ENCODE measurements around the gene TMTC4. TPM values are rescaled to one million over a fixed set of nuclear protein-coding genes. Genes with fewer than 3 reads are reported as not detected.
"Not testable (repeated sequence)": the region's sequence is repeated elsewhere in the genome, so short reads cannot be mapped to it uniquely, and the experiment has no call there.

Gene TMTC4
- polyA plus RNA-seq, 3 donors, result 2.1 to 11.5 (median 3.9) TPM

DNA sequence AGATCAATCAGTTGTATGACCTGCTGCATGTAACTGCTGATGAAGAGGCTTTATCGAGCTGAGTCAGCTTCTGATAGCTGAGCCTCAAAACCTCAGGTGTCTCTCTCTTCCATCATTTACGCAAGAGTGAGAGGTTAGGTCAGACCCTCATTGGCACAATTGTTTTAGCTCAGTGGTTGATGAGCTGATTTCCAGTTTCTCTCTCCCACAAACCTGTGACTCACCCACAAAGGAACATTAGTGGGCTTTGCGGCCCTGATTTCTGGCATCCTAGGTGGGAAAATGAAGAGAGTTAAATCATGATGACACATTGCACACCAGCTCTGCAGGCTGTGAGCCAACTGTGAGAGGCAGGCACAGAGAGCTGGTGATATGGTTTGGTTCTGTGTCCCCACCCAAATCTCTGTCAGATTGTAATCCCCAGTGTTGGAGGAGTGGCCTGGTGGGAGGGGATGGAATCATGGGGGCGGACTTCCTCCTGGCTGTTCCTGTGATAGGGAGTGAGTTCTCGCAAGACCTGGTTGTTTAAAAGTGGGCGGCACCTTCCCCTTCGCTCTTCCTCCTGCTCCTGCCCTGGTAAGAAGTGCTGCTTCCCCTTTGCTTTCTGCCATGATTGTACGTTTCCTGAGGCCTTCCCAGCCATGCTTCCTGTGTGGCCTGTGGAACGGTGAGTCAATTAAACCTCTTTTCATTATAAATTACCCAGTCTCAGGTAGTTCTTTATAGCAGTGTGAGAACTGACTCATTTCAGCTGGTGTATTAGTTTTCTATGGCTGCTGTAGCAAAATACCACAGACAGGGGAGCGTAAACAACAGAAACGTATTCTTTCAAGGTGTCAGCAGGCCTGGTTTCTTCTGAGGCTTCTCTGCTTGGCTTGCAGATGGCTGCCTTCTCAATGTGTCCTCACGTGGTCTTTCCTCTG is 33.5 kb upstream of the TMTC4 start:
- H3K9ac ChIP-seq (ENCODE audit: insufficient read depth, low read length, poor library complexity, severe bottlenecking), result no peak overlapping the region
- no peaks in the 10 kb centered on the region for H4K20me1 ChIP-seq (ENCODE audit: insufficient read depth, low read length)
- H3K79me2 ChIP-seq (ENCODE audit: insufficient read depth, low read length), result no peaks in the 10 kb centered on the region
- Mint-ChIP-seq H3K27me3 (ENCODE audit: low read depth in 3 of 3) (no peaks in the 10 kb centered on the region), H3K4me1 (no peaks in the 10 kb centered on the region), H3K9me3 (peaks cover 0 to 14% (median 2%) of the 10 kb centered on the region in 7 donors), H3K27ac (no peak overlapping the region), H3K4me3 (no peak overlapping the region), H3K36me3 (no peaks in the 10 kb centered on the region)
- DNase-seq, result no peak
- 88% methylated on average over 6 of the region's 12 CpGs for WGBS (ENCODE audit: insufficient coverage)
- intact Hi-C loops (cut with micrococcal nuclease), result no loop called here
- TF ChIP-seq, protein P1, sequence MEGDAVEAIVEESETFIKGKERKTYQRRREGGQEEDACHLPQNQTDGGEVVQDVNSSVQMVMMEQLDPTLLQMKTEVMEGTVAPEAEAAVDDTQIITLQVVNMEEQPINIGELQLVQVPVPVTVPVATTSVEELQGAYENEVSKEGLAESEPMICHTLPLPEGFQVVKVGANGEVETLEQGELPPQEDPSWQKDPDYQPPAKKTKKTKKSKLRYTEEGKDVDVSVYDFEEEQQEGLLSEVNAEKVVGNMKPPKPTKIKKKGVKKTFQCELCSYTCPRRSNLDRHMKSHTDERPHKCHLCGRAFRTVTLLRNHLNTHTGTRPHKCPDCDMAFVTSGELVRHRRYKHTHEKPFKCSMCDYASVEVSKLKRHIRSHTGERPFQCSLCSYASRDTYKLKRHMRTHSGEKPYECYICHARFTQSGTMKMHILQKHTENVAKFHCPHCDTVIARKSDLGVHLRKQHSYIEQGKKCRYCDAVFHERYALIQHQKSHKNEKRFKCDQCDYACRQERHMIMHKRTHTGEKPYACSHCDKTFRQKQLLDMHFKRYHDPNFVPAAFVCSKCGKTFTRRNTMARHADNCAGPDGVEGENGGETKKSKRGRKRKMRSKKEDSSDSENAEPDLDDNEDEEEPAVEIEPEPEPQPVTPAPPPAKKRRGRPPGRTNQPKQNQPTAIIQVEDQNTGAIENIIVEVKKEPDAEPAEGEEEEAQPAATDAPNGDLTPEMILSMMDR (IDR thresholded peaks at IDR 0.05), result no peak
- no peaks in the 10 kb centered on the region for H3K27me3 ChIP-seq (ENCODE audit: control insufficient read depth in 2 of 2, insufficient read depth in 2 of 2, low read length in 2 of 2)
- no peak overlapping the region for H3K27ac ChIP-seq (ENCODE audit: low read depth in 1 of 2, low read length in 2 of 2)
- no peak overlapping the region for H2AFZ ChIP-seq (ENCODE audit: insufficient read depth, low read depth, low read length, poor library complexity, severe bottlenecking)
- peaks cover 0 to 14% of the 10 kb centered on the region in 2 donors for H3K9me3 ChIP-seq (replicated peaks in 1 of 2; ENCODE audit: control insufficient read depth in 1 of 2, insufficient read depth in 1 of 2, low read length in 2 of 2)
- H3K36me3 ChIP-seq (replicated peaks in 1 of 2; ENCODE audit: control insufficient read depth in 1 of 2, insufficient read depth in 2 of 2, low read length in 2 of 2), result no peaks in the 10 kb centered on the region
- no peak overlapping the region for H3K4me2 ChIP-seq (replicated peaks; ENCODE audit: extremely low read depth, low read length, poor library complexity, severe bottlenecking)
- no peak overlapping the region for H3K4me3 ChIP-seq (replicated peaks in 1 of 3; ENCODE audit: low read depth in 2 of 3, low read length in 3 of 3)
- no peaks in the 10 kb centered on the region for H3K4me1 ChIP-seq (ENCODE audit: control insufficient read depth in 1 of 2, insufficient read depth in 2 of 2, low read length in 2 of 2)

DNA sequence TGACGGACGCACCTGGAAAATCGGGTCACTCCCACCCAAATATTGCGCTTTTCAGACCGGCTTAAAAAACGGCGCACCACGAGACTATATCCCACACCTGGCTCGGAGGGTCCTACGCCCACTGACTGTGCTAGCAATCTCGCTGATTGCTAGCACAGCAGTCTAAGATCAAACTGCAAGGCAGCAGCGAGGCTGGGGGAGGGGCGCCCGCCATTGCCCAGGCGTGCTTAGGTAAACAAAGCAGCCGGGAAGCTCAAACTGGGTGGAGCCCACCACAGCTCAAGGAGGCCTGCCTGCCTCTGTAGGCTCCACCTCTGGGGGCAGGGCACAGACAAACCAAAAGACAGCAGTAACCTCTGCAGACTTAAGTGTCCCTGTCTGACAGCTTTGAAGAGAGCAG is 23.7 kb upstream of the TMTC4 start:
- H2AFZ ChIP-seq (ENCODE audit: insufficient read depth, low read depth, low read length, poor library complexity, severe bottlenecking); H3K27ac Mint-ChIP-seq; H3K27ac ChIP-seq (ENCODE audit: low read depth in 1 of 2, low read length in 2 of 2); H3K36me3 Mint-ChIP-seq; H3K4me3 ChIP-seq (replicated peaks in 1 of 3; ENCODE audit: low read depth in 2 of 3, low read length in 3 of 3); H3K4me1 ChIP-seq (ENCODE audit: control insufficient read depth in 1 of 2, insufficient read depth in 2 of 2, low read length in 2 of 2); H3K79me2 ChIP-seq (ENCODE audit: insufficient read depth, low read length); H3K27me3 Mint-ChIP-seq (ENCODE audit: low read depth in 3 of 3); H3K4me3 Mint-ChIP-seq; H3K36me3 ChIP-seq (replicated peaks in 1 of 2; ENCODE audit: control insufficient read depth in 1 of 2, insufficient read depth in 2 of 2, low read length in 2 of 2); H3K9ac ChIP-seq (ENCODE audit: insufficient read depth, low read length, poor library complexity, severe bottlenecking); H3K27me3 ChIP-seq (ENCODE audit: control insufficient read depth in 2 of 2, insufficient read depth in 2 of 2, low read length in 2 of 2); H3K4me2 ChIP-seq (replicated peaks; ENCODE audit: extremely low read depth, low read length, poor library complexity, severe bottlenecking); H4K20me1 ChIP-seq (ENCODE audit: insufficient read depth, low read length); H3K4me1 Mint-ChIP-seq; intact Hi-C loops (cut with micrococcal nuclease); H3K9me3 ChIP-seq (replicated peaks in 1 of 2; ENCODE audit: control insufficient read depth in 1 of 2, insufficient read depth in 1 of 2, low read length in 2 of 2); DNase-seq: not testable (repeated sequence)
- WGBS (ENCODE audit: insufficient coverage), result 72% methylated on average over 5 of the region's 16 CpGs
- peaks cover 5 to 19% (median 13%) of the 10 kb centered on the region in 7 donors for H3K9me3 Mint-ChIP-seq
